ENCODE results near the gene TMTC1.

DNA sequence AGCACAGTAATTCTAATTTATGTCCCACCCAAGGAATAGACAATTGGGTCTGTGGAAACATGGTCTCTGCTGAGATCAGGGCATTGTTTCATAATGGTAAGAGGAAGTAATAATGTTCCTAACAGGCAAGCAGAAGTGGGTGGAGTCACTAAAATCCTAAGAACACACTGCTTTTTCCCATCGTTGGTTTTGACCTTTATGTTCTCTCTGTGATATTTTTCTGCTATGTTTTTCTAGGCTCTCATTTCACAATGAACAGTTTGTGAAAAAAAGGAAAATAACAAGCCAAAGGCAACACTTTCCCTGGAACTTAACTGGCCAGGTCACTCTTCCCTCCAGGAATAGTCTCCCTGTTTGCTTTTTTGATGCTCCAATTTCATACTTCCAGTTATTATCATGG, 205.7 kb downstream of the TMTC1 start:
- TF ChIP-seq, protein P1, sequence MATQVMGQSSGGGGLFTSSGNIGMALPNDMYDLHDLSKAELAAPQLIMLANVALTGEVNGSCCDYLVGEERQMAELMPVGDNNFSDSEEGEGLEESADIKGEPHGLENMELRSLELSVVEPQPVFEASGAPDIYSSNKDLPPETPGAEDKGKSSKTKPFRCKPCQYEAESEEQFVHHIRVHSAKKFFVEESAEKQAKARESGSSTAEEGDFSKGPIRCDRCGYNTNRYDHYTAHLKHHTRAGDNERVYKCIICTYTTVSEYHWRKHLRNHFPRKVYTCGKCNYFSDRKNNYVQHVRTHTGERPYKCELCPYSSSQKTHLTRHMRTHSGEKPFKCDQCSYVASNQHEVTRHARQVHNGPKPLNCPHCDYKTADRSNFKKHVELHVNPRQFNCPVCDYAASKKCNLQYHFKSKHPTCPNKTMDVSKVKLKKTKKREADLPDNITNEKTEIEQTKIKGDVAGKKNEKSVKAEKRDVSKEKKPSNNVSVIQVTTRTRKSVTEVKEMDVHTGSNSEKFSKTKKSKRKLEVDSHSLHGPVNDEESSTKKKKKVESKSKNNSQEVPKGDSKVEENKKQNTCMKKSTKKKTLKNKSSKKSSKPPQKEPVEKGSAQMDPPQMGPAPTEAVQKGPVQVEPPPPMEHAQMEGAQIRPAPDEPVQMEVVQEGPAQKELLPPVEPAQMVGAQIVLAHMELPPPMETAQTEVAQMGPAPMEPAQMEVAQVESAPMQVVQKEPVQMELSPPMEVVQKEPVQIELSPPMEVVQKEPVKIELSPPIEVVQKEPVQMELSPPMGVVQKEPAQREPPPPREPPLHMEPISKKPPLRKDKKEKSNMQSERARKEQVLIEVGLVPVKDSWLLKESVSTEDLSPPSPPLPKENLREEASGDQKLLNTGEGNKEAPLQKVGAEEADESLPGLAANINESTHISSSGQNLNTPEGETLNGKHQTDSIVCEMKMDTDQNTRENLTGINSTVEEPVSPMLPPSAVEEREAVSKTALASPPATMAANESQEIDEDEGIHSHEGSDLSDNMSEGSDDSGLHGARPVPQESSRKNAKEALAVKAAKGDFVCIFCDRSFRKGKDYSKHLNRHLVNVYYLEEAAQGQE (IDR thresholded peaks at IDR 0.05; ENCODE audit: low read depth, low read length): no peak
- TF ChIP-seq MEF2A (IDR thresholded peaks at IDR 0.05; ENCODE audit: borderline replicate concordance, low read depth) (no peak), EP300 (IDR thresholded peaks at IDR 0.05; ENCODE audit: borderline replicate concordance in 1 of 2, low read depth in 1 of 2, low read length in 1 of 2) (no peak), GABPA (IDR thresholded peaks at IDR 0.05; ENCODE audit: low read depth) (no peak), POLR2AphosphoS5 (IDR thresholded peaks at IDR 0.05; ENCODE audit: low read depth, low read length) (no peak), FOSL2 (IDR thresholded peaks at IDR 0.05; ENCODE audit: borderline replicate concordance, low read depth) (no peak), CHD2 (IDR thresholded peaks at IDR 0.05; ENCODE audit: low read length, partially characterized antibody) (no peak), ELF1 (IDR thresholded peaks at IDR 0.05) (no peak)
- TF ChIP-seq, protein P2, sequence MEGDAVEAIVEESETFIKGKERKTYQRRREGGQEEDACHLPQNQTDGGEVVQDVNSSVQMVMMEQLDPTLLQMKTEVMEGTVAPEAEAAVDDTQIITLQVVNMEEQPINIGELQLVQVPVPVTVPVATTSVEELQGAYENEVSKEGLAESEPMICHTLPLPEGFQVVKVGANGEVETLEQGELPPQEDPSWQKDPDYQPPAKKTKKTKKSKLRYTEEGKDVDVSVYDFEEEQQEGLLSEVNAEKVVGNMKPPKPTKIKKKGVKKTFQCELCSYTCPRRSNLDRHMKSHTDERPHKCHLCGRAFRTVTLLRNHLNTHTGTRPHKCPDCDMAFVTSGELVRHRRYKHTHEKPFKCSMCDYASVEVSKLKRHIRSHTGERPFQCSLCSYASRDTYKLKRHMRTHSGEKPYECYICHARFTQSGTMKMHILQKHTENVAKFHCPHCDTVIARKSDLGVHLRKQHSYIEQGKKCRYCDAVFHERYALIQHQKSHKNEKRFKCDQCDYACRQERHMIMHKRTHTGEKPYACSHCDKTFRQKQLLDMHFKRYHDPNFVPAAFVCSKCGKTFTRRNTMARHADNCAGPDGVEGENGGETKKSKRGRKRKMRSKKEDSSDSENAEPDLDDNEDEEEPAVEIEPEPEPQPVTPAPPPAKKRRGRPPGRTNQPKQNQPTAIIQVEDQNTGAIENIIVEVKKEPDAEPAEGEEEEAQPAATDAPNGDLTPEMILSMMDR (IDR thresholded peaks at IDR 0.05): no peak
- TF ChIP-seq, protein P3, sequence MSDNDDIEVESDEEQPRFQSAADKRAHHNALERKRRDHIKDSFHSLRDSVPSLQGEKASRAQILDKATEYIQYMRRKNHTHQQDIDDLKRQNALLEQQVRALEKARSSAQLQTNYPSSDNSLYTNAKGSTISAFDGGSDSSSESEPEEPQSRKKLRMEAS (IDR thresholded peaks at IDR 0.05; ENCODE audit: low read depth): no peak
